IPS-NIHi11 (cell line): ENCODE results near the gene TFPI2.

Source experiments
- DNase-seq: peaks from one replicate; pipeline ENCODE4 v3.0.0; 2012; ENCODE audit warnings: mixed read lengths, low spot score

The TFPI2 gene

DNA sequence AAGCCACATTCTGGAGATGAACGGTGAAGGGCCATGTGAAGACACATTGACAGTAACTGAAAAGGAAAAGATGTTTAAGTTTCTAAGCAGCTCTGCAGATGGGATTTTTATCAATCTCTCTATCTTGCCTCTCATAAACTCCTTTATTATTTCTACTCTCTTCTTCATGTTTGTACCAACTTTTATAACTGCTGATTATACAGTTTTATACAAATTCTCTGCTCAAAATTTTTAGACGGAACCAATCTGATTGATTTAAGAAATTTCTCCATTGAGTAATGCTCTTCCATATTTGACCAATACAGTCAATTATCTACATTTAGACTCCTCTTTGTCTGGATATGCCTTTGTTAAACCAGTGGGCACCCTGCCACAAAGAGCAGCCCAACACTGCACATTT, 31.7 kb downstream of the TFPI2 start:
- no peak for DNase-seq

DNA sequence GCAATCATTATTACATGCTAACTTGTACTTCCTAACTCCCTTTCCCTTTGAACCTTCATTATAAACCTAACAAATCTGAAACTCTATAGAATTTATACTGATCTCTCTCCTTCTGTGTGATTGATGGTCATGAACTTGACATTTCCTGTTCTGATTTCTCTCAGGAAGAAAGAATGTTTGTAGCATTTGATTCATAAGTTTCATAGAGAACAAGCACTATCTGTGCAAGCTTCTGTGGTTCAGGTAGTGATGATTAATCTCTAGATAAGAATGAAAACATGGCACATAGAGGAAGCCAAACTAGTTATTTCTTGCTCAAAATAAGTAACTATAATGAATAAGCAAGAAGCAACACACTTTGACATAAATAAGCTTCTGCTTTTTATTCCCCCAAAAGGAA, 34.2 kb downstream of the TFPI2 start:
- DNase-seq, result no peak

DNA sequence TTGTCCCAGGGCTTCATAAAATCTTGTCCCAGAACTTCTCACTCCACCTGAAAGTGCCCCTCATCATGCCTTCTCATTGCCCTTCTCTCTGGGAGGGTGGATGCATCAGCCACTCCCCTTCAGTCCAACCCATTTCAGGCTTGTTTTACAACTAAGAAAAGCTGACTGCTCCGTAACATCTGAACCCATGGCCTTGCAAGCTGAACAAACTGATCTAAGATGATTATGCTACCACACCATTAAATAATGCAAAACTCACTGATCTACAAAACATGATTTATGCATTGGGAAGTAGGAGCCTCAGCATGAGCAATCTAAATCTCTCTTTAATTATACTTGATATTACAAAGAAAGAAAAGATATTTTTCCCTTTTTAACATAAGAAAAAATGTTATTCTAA, 34.8 kb downstream of the TFPI2 start:
- no peak for DNase-seq

DNA sequence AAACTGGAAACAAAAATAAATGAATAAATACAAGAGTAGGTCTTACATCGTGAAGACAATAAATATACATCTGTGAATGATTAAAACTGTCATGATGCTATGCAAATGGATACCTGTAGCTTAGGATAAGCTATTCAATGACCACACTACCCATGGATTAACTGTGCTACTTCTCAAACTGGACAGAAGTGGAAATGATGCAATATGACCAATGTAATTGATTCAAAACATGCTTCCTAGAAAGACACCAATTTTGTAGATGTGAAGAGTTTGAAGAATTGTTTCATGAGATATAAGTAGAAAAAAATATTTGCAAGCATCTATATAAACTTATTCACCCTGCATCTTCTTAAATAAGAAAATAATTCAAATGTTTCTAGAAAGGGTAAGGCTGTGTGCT, 36.1 kb downstream of the TFPI2 start:
- no peak for DNase-seq

DNA sequence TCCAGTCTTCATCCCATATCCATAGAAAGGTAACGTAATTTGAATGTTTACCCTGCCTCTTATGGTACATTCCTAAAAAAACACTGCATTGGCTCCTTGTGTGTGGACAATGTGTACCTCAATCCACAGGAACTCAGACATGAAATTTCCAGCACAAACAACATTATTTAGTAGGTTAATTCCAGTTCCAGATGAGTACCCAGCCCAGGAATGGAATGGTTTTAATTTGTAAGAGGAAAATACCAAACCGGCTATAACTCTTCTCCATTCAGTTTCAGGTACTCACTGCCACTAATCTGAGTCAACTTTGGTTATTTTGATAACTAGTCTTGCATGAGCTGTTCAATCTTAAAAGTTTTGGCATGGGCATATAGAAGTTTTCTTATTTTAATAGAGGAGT, 39.0 kb downstream of the TFPI2 start:
- no peak for DNase-seq

DNA sequence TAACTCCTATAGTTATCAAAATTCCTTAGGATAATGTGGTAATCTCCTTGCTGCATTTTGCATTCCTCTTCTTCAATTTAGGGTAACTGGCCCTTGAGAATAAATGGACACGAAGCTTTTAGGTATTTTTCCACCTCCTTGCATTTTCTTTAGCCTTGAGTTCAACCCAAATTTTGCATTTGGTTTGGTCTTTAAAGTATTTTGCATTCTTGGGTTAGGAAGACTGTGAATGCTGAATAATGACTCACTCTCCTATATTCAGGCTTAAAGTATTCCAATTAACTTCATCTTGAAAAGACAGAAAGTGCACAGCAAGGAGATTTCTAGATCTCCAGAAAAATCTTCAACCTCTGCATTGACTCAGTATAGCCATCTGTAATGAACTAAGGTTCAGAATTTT, 47.3 kb downstream of the TFPI2 start:
- no peak for DNase-seq

DNA sequence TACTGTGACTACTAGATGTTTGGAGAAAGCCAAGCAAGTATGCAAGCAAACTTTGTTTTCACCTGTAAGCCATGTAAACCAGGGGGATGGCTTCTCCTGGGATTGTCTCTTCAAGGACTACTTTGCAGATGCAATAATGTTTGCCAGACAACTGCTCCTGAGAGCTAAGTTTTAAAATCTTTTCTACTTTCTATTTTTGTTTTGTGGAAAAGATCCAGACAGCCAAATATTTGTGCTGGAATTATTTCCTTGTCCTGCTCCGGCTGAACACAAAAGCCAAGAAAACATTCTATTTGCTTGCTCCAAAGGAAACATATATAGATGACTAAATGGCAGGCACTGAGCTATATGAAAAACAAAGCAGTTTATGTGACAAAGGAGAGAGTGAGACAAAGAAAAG, 51.6 kb downstream of the TFPI2 start:
- no peak for DNase-seq

DNA sequence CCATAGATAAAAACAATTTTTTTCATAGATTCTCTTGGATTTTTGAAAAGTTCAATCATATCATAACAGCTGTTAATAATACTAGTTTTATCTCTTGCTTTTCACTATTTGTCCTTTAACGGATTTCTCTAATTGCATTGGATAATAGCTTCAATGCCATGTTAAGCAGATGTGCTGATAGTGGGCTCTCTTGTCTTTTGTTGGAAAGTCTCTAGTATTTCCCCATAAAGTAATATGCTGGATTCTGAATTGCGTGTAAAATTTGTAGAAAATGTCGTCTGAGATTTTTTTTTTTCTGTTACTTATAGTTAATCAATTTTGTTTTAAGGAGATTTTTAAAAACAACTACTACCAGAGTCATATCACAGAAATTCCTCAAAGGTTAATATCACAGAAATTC, 53.3 kb downstream of the TFPI2 start:
- no peak for DNase-seq

DNA sequence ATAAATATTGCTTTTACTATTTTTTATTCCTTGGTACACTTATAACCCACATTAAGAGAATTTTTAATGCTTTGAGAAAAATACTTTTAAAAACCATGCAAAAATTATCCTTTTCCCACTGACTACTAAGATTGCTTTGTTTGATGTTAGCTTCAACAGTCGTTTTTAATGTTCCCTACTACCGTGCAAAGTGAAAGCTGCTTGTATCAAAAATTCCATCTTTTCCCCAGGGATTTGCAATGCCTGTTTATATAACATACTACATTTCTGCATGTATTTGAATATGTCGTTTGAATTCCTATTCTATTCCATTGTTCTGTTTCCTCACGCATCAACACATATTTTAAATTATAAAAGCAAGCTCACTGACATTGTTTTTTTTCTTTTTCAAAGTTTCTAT, 54.4 kb downstream of the TFPI2 start:
- DNase-seq, result no peak

DNA sequence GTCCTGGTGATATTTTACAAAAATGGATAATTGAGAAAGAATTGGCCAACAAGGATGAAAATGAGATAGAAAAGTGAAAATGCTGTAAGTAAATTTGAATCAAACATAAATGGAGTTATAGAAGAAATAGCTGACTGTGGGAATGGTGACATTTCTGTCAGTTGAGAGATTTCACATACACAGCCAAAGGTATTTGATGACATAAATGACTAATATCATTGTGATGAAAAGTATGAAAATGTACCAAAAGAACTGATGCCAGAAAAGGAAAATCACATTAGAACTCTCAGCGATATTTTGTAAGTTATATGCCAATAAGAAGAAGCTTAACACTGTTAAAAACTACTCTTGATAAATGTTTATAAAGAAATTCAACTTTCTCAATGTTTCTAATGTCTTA, 54.9 kb downstream of the TFPI2 start:
- no peak for DNase-seq
